Stimulated activated CD4-positive, alpha-beta T cell treated with anti-CD3 and anti-CD28 coated beads, Interleukin-2, amount 100 ng/mL, for 48 hours (primary cell): ENCODE data around the gene DSTN.

Experiments used
- DNase-seq, 2 donors: peaks; one replicate each; pipeline ENCODE4 v3.0.0-alpha.2; 2020

The DSTN gene

GRCh38 chr20:17555106-17555505, 14.8 kb upstream of the DSTN start:
- DNase-seq, result no peak

- no peak for DNase-seq
Observed at GRCh38 chr20:17556837-17557674, 12.8 kb upstream of the DSTN start.

GRCh38 chr20:17557675-17558006, 12.2 kb upstream of the DSTN start:
- DNase-seq, result no peak

- DNase-seq, result peak; percentile 15 to 22
Observed at GRCh38 chr20:17558154-17558940, 11.5 kb upstream of the DSTN start.

- DNase-seq, result no peak
Observed at GRCh38 chr20:17558941-17559304, 11.0 kb upstream of the DSTN start.

- no peak for DNase-seq
Observed at GRCh38 chr20:17559338-17559737, 10.5 kb upstream of the DSTN start.

GRCh38 chr20:17560344-17561074, 9.4 kb upstream of the DSTN start:
- peak in 1 of 2 donors; percentile 11 for DNase-seq

- DNase-seq, result no peak
Observed at GRCh38 chr20:17562804-17563305, 7.0 kb upstream of the DSTN start.

- no peak for DNase-seq
Observed at GRCh38 chr20:17565169-17565845, 4.6 kb upstream of the DSTN start.

GRCh38 chr20:17566345-17566744, 3.5 kb upstream of the DSTN start:
- DNase-seq, result no peak

- no peak for DNase-seq
Observed at GRCh38 chr20:17568045-17568788, 1.7 kb upstream of the DSTN start.

- DNase-seq, result no peak
Observed at GRCh38 chr20:17568972-17569521, 828 bp upstream of the DSTN start.

- DNase-seq, result peak in 1 of 2 donors; percentile 9
Observed at GRCh38 chr20:17570347-17571152, 675 bp downstream of the DSTN start.

- no peak for DNase-seq
Observed at GRCh38 chr20:17571153-17571527, 1.3 kb downstream of the DSTN start.

GRCh38 chr20:17572034-17572638, 2.3 kb downstream of the DSTN start:
- DNase-seq, result no peak

GRCh38 chr20:17573463-17573862, 3.6 kb downstream of the DSTN start:
- DNase-seq, result no peak

- DNase-seq, result no peak
Observed at GRCh38 chr20:17576215-17576614, 6.3 kb downstream of the DSTN start.

GRCh38 chr20:17579369-17580039, 9.6 kb downstream of the DSTN start:
- DNase-seq, result no peak

- no peak for DNase-seq
Observed at GRCh38 chr20:17580895-17581294, 11.0 kb downstream of the DSTN start.

GRCh38 chr20:17583126-17583525, 13.3 kb downstream of the DSTN start:
- no peak for DNase-seq
